Effector memory CD8-positive, alpha-beta T cell (primary cell): ENCODE results near the gene PFKFB1.

ENCODE experiments used
- ATAC-seq: fragments of 150-1000 bp; cut with Tn5 transposase; replicated peaks from 2 replicates; pipeline ENCODE4 v1.10.0; 2021; ENCODE audit warnings: mild to moderate bottlenecking, moderate library complexity
- DNase-seq, 3 experiments: peaks; one replicate each; pipeline ENCODE4 v3.0.0; 2021
- H3K27ac Mint-ChIP-seq, 2 donors: one replicate each; pipeline ENCODE4 v1.8.0; 2022; ENCODE audit warnings: mild to moderate bottlenecking in 2 of 2, mixed read lengths in 2 of 2, moderate library complexity in 2 of 2
- H3K27me3 Mint-ChIP-seq, 2 donors: one replicate each; pipeline ENCODE4 v1.8.0; 2022; ENCODE audit warnings: mixed read lengths in 2 of 2
- H3K36me3 Mint-ChIP-seq: one replicate; pipeline ENCODE4 v1.8.0; 2022; ENCODE audit warnings: mild to moderate bottlenecking, moderate library complexity, mixed read lengths; ENCODE audit not compliant: insufficient read depth
- H3K4me1 Mint-ChIP-seq, 2 donors: one replicate each; pipeline ENCODE4 v1.8.0; 2022; ENCODE audit warnings: low read depth in 2 of 2, mixed read lengths in 2 of 2
- H3K4me3 Mint-ChIP-seq, 2 donors: one replicate each; pipeline ENCODE4 v1.8.0; 2022; ENCODE audit warnings: mild to moderate bottlenecking in 2 of 2, mixed read lengths in 2 of 2, moderate library complexity in 2 of 2
- H3K9me3 Mint-ChIP-seq, 2 donors: one replicate each; pipeline ENCODE4 v1.8.0; 2022; ENCODE audit warnings: mixed read lengths in 2 of 2

PFKFB1 gene

GRCh38 chrX:54926978-54927377 lies 67.0 kb downstream of the PFKFB1 start:
- peaks cover 0 to 3% of the 10 kb centered on the region in 2 donors for H3K4me1 Mint-ChIP-seq
- no peaks in the 10 kb centered on the region for H3K9me3 Mint-ChIP-seq
- ATAC-seq: no peak
- no peaks in the 10 kb centered on the region for H3K36me3 Mint-ChIP-seq
- H3K27me3 Mint-ChIP-seq: peaks cover 0 to 2% of the 10 kb centered on the region in 2 donors
- no peak overlapping the region for H3K4me3 Mint-ChIP-seq
- no peak for DNase-seq
- H3K27ac Mint-ChIP-seq: no peak overlapping the region

GRCh38 chrX:54923376-54923775 lies 70.6 kb downstream of the PFKFB1 start:
- H3K36me3 Mint-ChIP-seq: no peaks in the 10 kb centered on the region
- DNase-seq (no peak), ATAC-seq (no peak)
- peaks cover 16% of the 10 kb centered on the region in 2 donors for H3K4me1 Mint-ChIP-seq
- no peak overlapping the region for H3K4me3 Mint-ChIP-seq
- no peaks in the 10 kb centered on the region for H3K9me3 Mint-ChIP-seq
- peaks cover 12 to 18% of the 10 kb centered on the region in 2 donors for H3K27me3 Mint-ChIP-seq
- H3K27ac Mint-ChIP-seq: no peak overlapping the region

GRCh38 chrX:54922547-54922946 lies 71.4 kb downstream of the PFKFB1 start:
- H3K4me3 Mint-ChIP-seq: peak overlapping the region; percentile 89
- peaks cover 16% of the 10 kb centered on the region in 2 donors for H3K4me1 Mint-ChIP-seq
- peaks cover 12 to 18% of the 10 kb centered on the region in 2 donors for H3K27me3 Mint-ChIP-seq
- no peaks in the 10 kb centered on the region for H3K36me3 Mint-ChIP-seq
- ATAC-seq (no peak), DNase-seq (no peak)
- H3K9me3 Mint-ChIP-seq: no peaks in the 10 kb centered on the region
- H3K27ac Mint-ChIP-seq: no peak overlapping the region

GRCh38 chrX:54921427-54922021 lies 72.5 kb downstream of the PFKFB1 start:
- peak in 2 of 3 experiments; percentile 2 to 9 for DNase-seq
- Mint-ChIP-seq H3K4me3 (peak overlapping the region; percentile 89), H3K27me3 (peaks cover 12 to 18% of the 10 kb centered on the region in 2 donors)

GRCh38 chrX:54920610-54921426 lies 73.2 kb downstream of the PFKFB1 start, which contains the start of gene TRO:
TSS of gene TRO (plus strand) at chrX:54920824. CDS start at chrX:54922247, 1,423 bp downstream.
- DNase-seq (no peak), ATAC-seq (peak; percentile 24)
- Mint-ChIP-seq H3K9me3 (peaks cover 0 to 1% of the 10 kb centered on the region in 2 donors), H3K27me3 (peaks cover 12 to 18% of the 10 kb centered on the region in 2 donors), H3K36me3 (no peaks in the 10 kb centered on the region), H3K4me3 (peak within 1 kb of the TSS; percentile 89), H3K27ac (peak within 1 kb of the TSS; percentile 59 to 94), H3K4me1 (peaks cover 16% of the 10 kb centered on the region in 2 donors)

More at GRCh38 chrX:54921427-54922021, 72.5 kb downstream of the PFKFB1 start:
- Mint-ChIP-seq H3K27ac (peak overlapping the region; percentile 59 to 94), H3K36me3 (no peaks in the 10 kb centered on the region), H3K9me3 (no peaks in the 10 kb centered on the region), H3K4me1 (peaks cover 16% of the 10 kb centered on the region in 2 donors)
- ATAC-seq: peak; percentile 45

GRCh38 chrX:54909941-54910340 lies 84.0 kb downstream of the PFKFB1 start:
- H3K27me3 Mint-ChIP-seq: no peaks in the 10 kb centered on the region
- H3K4me3 Mint-ChIP-seq: no peak overlapping the region
- no peak overlapping the region for H3K27ac Mint-ChIP-seq
- peaks cover 1 to 6% of the 10 kb centered on the region in 2 donors for H3K9me3 Mint-ChIP-seq
- no peak for DNase-seq
- H3K4me1 Mint-ChIP-seq: no peaks in the 10 kb centered on the region
- no peak for ATAC-seq
- H3K36me3 Mint-ChIP-seq: no peaks in the 10 kb centered on the region

GRCh38 chrX:54894159-54894558 lies 99.8 kb downstream of the PFKFB1 start:
- H3K4me3 Mint-ChIP-seq: no peak overlapping the region
- H3K27me3 Mint-ChIP-seq: peaks cover 15 to 24% of the 10 kb centered on the region in 2 donors
- DNase-seq (no peak), ATAC-seq (no peak)
- H3K36me3 Mint-ChIP-seq: no peaks in the 10 kb centered on the region
- no peaks in the 10 kb centered on the region for H3K9me3 Mint-ChIP-seq
- no peaks in the 10 kb centered on the region for H3K4me1 Mint-ChIP-seq
- no peak overlapping the region for H3K27ac Mint-ChIP-seq

GRCh38 chrX:54891573-54891972 lies 102.4 kb downstream of the PFKFB1 start:
- ATAC-seq (peak; percentile 49), DNase-seq (peak; percentile 4 to 26 (median 8))
- H3K27me3 Mint-ChIP-seq: peaks cover 32 to 41% of the 10 kb centered on the region in 2 donors
- H3K27ac Mint-ChIP-seq: no peak overlapping the region
- no peak overlapping the region for H3K4me3 Mint-ChIP-seq
- H3K9me3 Mint-ChIP-seq: no peaks in the 10 kb centered on the region
- no peaks in the 10 kb centered on the region for H3K4me1 Mint-ChIP-seq
- peaks cover 3% of the 10 kb centered on the region for H3K36me3 Mint-ChIP-seq

- DNase-seq (no peak), ATAC-seq (no peak)
- peaks cover 3% of the 10 kb centered on the region for H3K36me3 Mint-ChIP-seq
- H3K9me3 Mint-ChIP-seq: no peaks in the 10 kb centered on the region
- no peaks in the 10 kb centered on the region for H3K4me1 Mint-ChIP-seq
- no peak overlapping the region for H3K27ac Mint-ChIP-seq
- peaks cover 43 to 49% of the 10 kb centered on the region in 2 donors for H3K27me3 Mint-ChIP-seq
- H3K4me3 Mint-ChIP-seq: no peak overlapping the region
These were observed 108.2 kb downstream of the PFKFB1 start for GRCh38 chrX:54885740-54886139.
